ENCODE results near the gene AK5.

Gene AK5

DNA sequence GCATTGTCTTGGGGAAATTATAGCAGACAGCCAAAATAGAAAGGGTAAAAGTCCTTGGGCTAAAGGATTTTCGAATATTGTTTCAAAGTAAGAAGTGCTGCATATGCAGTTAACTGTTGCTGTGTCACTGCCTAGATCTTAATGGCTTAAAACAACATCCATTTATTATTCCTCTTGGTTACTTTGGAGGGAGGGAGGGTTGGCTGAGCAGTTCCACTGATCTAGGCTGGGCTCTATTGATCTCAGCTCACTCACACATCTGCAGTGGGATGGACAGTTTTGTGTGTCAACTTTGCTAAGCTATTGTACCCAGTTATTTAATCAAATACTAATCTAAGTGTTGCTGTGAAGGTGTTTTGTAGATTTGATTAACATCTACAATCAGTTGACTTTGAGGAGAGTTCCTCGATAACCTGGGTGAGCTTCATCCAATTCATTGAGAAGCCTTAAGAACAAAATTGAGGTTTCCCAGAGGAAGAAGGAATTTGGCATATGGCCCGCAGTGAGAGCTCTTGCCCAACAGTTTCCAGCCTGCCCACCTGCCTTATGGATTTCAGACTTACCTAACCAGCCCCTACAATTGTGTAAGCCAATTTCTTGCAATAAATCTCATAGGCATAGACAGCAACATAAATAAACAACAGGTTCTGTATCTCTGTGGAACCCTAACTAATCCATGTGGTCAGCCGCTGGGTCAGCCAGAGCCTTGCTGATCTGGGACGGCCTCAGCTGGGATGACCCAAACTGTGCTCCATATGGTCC, 187.3 kb downstream of the AK5 start:
- DNase-seq (ENCODE audit: low read depth), result peak; percentile 38

DNA sequence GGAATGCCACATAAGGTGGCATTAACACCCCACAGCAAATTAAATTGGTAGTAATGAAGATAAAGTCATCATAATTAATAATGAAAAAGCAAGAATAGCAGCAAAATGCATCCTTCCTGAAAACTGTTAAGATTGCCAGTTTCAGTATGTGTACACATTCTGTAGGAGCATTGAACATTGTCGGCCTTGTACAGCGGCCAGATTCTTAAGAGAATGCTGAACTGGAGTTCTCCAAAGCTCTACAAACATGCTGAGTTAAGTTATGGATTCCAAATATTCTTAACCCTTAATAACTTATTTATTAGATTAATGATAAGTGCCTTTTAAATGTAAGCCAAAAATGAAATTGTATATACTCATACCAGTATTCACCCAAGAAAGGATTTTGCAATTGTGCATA, 189.9 kb downstream of the AK5 start:
- TF ChIP-seq, protein P1, sequence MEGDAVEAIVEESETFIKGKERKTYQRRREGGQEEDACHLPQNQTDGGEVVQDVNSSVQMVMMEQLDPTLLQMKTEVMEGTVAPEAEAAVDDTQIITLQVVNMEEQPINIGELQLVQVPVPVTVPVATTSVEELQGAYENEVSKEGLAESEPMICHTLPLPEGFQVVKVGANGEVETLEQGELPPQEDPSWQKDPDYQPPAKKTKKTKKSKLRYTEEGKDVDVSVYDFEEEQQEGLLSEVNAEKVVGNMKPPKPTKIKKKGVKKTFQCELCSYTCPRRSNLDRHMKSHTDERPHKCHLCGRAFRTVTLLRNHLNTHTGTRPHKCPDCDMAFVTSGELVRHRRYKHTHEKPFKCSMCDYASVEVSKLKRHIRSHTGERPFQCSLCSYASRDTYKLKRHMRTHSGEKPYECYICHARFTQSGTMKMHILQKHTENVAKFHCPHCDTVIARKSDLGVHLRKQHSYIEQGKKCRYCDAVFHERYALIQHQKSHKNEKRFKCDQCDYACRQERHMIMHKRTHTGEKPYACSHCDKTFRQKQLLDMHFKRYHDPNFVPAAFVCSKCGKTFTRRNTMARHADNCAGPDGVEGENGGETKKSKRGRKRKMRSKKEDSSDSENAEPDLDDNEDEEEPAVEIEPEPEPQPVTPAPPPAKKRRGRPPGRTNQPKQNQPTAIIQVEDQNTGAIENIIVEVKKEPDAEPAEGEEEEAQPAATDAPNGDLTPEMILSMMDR (IDR thresholded peaks at IDR 0.05; ENCODE audit: low read length, missing control alignments), result no peak
- DNase-seq (ENCODE audit: low read depth), result no peak
- no peak overlapping the region for H3K4me3 ChIP-seq (replicated peaks; ENCODE audit: low read depth, low read length)

More for the DNA sequence above, 187.3 kb downstream of the AK5 start:
- H3K4me3 ChIP-seq (replicated peaks; ENCODE audit: low read depth, low read length), result no peak overlapping the region
- TF ChIP-seq, protein P1 (IDR thresholded peaks at IDR 0.05; ENCODE audit: low read length, missing control alignments), result no peak

DNA sequence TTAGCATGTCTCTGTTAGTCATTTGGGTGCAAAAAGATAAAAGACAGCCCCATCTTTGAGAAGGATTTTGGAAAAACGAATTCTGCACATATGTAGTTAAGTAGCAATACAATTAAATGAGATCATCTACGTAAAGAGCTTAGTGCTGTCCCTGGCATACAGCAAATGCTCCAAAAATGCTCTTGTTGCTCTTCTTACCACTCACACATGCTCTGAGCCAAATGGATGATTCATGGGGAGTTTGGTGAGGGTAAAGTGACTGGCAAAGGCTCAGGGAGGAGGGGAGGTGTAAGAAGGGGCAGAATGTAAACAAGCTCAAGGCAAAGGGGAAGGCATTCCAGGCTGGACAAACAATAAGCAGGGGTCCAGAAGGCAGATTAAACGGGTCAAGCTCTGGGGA, 191.9 kb downstream of the AK5 start:
- TF ChIP-seq, protein P1 (IDR thresholded peaks at IDR 0.05; ENCODE audit: low read length, missing control alignments), result no peak
- peak; percentile 78 for DNase-seq (ENCODE audit: low read depth)
- no peak overlapping the region for H3K4me3 ChIP-seq (replicated peaks; ENCODE audit: low read depth, low read length)

DNA sequence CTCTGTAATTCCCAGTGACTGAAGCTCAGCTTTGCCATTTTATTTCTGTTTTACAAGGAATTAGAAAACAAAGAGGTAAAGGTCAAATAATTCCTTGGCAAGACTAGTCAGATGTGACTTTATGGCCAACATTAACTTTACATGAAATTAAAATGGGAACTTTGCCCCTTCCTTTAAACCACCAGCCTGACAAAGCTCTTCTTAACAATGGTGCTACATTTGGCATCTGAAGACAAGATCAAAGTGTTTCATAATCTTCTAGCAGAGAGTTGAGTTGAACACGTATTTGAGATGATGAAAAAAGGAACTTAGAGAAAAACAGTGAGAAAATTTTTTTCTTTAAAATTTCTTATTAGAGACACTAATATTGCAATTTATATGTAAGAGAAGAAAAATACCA, 193.8 kb downstream of the AK5 start:
- no peak for DNase-seq (ENCODE audit: low read depth)
- TF ChIP-seq, protein P1 (IDR thresholded peaks at IDR 0.05; ENCODE audit: low read length, missing control alignments), result no peak
- H3K4me3 ChIP-seq (replicated peaks; ENCODE audit: low read depth, low read length), result no peak overlapping the region

DNA sequence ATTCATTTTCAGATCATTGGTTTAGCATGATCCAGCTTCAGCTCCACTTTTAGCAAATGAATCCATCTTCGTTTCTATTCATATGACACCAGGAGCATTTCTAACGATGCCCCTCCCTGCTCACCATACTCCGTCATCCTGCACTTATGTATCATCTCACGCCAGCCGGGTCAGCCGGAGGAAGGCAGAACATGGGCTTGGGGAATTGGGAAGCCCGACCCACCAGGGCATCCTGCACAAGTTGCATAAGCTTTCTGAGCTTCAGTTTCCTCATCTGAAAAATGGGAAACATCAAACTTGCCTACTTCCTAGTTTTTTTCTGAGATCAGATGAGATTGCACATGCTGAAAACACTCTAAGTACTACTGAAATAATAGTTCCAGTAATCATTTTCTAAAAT, 194.7 kb downstream of the AK5 start:
- H3K4me3 ChIP-seq (replicated peaks; ENCODE audit: low read depth, low read length), result no peak overlapping the region
- TF ChIP-seq, protein P1 (IDR thresholded peaks at IDR 0.05; ENCODE audit: low read length, missing control alignments), result no peak
- DNase-seq (ENCODE audit: low read depth), result no peak

DNA sequence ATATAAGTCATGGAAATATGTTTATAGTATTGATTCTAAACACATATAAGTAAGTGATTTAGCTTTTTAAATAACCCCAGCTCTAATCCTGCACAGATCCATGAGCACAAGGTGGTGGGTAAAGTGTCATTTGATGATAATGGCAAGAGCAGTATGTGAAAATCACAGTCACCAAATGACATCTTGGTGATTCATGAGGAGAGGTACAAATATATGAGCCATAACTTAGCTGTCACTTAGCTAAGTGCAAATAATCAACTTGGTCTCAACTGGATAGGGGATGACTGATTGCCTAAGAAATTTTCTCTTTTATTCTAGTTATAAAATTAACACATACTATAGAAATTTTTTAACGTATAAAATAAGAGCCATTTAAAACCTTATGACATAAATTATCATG, 202.5 kb downstream of the AK5 start:
- no peak overlapping the region for H3K4me3 ChIP-seq (replicated peaks; ENCODE audit: low read depth, low read length)
- DNase-seq (ENCODE audit: low read depth), result no peak
- TF ChIP-seq, protein P1 (IDR thresholded peaks at IDR 0.05; ENCODE audit: low read length, missing control alignments), result no peak

DNA sequence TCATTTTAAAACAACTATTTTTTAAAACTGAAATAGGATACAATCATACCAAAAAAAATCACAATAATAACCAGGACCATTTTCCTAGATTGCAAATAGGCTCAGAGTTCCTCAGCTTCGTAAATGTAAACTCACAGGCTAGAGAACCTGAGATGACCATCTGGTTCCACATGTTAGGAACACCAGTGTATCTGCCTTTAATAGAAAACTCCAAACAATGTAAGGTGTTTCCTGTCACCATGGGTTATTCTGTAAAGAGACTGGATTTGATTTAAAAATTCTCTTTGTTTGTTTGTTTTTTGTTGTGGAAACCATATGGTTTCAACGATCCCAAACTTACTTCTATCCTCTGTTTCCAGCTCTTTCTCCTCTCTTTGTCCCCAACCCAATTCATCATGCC, 203.1 kb downstream of the AK5 start:
- H3K4me3 ChIP-seq (replicated peaks; ENCODE audit: low read depth, low read length), result no peak overlapping the region
- no peak for DNase-seq (ENCODE audit: low read depth)
- TF ChIP-seq, protein P1 (IDR thresholded peaks at IDR 0.05; ENCODE audit: low read length, missing control alignments), result no peak
